ENCODE data around the gene FRMD4A.

DNA sequence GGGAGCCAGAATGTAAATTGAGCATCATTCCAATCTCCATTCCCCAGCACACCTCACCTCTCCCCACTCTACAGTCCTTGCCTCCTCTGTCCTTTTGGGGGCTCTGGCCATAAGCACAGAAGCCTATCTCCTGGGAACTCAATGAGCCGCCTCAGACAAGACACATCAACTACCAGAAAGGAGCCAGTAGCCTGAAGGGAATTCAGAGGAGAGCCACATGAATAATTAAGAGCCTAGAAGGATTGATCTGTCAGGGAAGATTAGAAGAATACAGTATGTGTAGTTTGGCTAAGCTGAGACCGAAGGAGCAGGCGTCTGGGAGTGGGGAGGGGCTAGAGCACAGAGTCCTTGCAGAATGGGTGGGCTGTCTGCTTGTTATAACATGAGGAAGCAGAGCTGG lies 31.2 kb downstream of the FRMD4A start:
- TF ChIP-seq EP300 (IDR thresholded peaks at IDR 0.05), result no peak
- TF ChIP-seq, protein P1, sequence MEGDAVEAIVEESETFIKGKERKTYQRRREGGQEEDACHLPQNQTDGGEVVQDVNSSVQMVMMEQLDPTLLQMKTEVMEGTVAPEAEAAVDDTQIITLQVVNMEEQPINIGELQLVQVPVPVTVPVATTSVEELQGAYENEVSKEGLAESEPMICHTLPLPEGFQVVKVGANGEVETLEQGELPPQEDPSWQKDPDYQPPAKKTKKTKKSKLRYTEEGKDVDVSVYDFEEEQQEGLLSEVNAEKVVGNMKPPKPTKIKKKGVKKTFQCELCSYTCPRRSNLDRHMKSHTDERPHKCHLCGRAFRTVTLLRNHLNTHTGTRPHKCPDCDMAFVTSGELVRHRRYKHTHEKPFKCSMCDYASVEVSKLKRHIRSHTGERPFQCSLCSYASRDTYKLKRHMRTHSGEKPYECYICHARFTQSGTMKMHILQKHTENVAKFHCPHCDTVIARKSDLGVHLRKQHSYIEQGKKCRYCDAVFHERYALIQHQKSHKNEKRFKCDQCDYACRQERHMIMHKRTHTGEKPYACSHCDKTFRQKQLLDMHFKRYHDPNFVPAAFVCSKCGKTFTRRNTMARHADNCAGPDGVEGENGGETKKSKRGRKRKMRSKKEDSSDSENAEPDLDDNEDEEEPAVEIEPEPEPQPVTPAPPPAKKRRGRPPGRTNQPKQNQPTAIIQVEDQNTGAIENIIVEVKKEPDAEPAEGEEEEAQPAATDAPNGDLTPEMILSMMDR (IDR thresholded peaks at IDR 0.05), result no peak
- no peak for TF ChIP-seq POLR2AphosphoS5 (IDR thresholded peaks at IDR 0.05)
- TF ChIP-seq POLR2A (IDR thresholded peaks at IDR 0.05), result no peak

Measured in stomach (tissue), 4 donors.